Measurements from ENCODE around the gene CPA2.

CPA2 gene

GRCh38 chr7:130256704-130257103, 10.0 kb upstream of the CPA2 start:
- 40% methylated on average over 2 of the region's 2 CpGs for WGBS
- no peaks in the 10 kb centered on the region for H3K27me3 ChIP-seq (ENCODE audit: insufficient read depth, low read length)
- H3K9ac ChIP-seq (ENCODE audit: low read depth, low read length): no peak overlapping the region
- H3K4me1 ChIP-seq (ENCODE audit: insufficient read depth, low read length): peaks cover 27% of the 10 kb centered on the region; the same call in 1 of the 2 replicates
- peaks cover 36% of the 10 kb centered on the region for H3K9me3 ChIP-seq (ENCODE audit: insufficient read depth, low read depth, low read length)
- no peak overlapping the region for H3K4me3 ChIP-seq (ENCODE audit: low read length)
- no peaks in the 10 kb centered on the region for H3K36me3 ChIP-seq (ENCODE audit: insufficient read depth, low read length)
- H3K27ac ChIP-seq (ENCODE audit: low read depth, low read length): peak overlapping the region; percentile 53; the same call in 1 of the 2 replicates

DNA sequence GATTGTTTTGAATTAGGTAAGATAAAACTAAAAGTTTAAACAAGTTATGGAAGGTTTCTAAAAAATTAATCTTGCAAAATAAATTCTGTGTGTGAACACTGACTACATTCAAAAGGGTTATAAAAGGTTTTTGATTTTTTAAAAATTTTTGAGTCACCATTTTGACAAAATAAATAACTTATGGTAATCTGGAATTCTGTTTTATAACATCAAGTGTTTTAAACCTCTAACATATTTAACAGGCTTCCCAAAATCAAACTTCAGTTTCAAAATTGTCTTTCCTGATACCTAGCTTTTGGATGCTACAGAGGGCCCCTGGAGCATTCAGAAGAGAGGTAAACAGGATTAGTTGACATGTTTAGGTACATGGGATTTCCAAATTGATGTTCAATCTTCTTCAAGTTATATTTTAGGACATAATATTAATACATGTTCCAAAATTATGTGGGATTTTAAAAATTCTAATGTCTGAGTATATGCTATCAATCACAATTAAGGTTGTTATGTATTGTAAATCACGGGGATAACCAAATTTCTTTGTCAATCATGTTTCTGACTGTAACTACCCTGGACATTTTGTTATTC, 8.1 kb upstream of the CPA2 start:
- peaks cover 41% of the 10 kb centered on the region for H3K4me1 ChIP-seq (ENCODE audit: insufficient read depth, low read length)
- H3K36me3 ChIP-seq (ENCODE audit: insufficient read depth, low read length): no peaks in the 10 kb centered on the region
- H3K9me3 ChIP-seq (ENCODE audit: insufficient read depth, low read depth, low read length): peaks cover 36% of the 10 kb centered on the region
- H3K4me3 ChIP-seq (ENCODE audit: low read length): no peak overlapping the region
- no peaks in the 10 kb centered on the region for H3K27me3 ChIP-seq (ENCODE audit: insufficient read depth, low read length)
- H3K27ac ChIP-seq (ENCODE audit: low read depth, low read length): no peak overlapping the region
- WGBS: 89% methylated on average over 1 of the region's 1 CpG
- no peak overlapping the region for H3K9ac ChIP-seq (ENCODE audit: low read depth, low read length)

GRCh38 chr7:130262448-130262847, 4.2 kb upstream of the CPA2 start:
- H3K27ac ChIP-seq (ENCODE audit: low read depth, low read length): no peak overlapping the region
- 84% methylated on average over 2 of the region's 2 CpGs for WGBS
- no peak overlapping the region for H3K4me3 ChIP-seq (ENCODE audit: low read length)
- H3K9me3 ChIP-seq (ENCODE audit: insufficient read depth, low read depth, low read length): peaks cover 23% of the 10 kb centered on the region
- H3K36me3 ChIP-seq (ENCODE audit: insufficient read depth, low read length): no peaks in the 10 kb centered on the region
- H3K4me1 ChIP-seq (ENCODE audit: insufficient read depth, low read length): peaks cover 36% of the 10 kb centered on the region
- H3K27me3 ChIP-seq (ENCODE audit: insufficient read depth, low read length): no peaks in the 10 kb centered on the region
- H3K9ac ChIP-seq (ENCODE audit: low read depth, low read length): no peak overlapping the region

DNA sequence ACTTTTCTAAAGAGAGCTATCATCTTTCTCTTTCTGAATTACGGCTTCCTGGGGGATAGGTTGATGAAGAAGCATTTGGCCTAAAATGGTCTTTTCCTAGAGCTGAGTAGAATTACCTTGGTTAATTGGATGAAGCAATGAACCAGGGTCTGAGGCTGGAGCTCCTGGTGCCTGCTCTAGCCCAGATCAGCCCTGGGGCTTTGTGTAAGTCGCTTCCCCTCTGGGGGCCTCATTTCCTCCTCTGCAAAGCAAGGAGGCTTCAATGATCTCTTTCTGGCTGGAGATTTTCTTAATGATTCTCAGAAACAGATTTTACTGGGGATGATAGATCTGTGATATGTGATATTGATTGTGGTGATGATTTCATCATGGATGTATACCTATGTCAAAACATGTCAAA, 3.5 kb upstream of the CPA2 start:
- peaks cover 17% of the 10 kb centered on the region for H3K9me3 ChIP-seq (ENCODE audit: insufficient read depth, low read depth, low read length)
- no peak overlapping the region for H3K4me3 ChIP-seq (ENCODE audit: low read length)
- 84% methylated on average over 2 of the region's 2 CpGs for WGBS
- no peaks in the 10 kb centered on the region for H3K27me3 ChIP-seq (ENCODE audit: insufficient read depth, low read length)
- no peaks in the 10 kb centered on the region for H3K36me3 ChIP-seq (ENCODE audit: insufficient read depth, low read length)
- H3K9ac ChIP-seq (ENCODE audit: low read depth, low read length): no peak overlapping the region
- H3K4me1 ChIP-seq (ENCODE audit: insufficient read depth, low read length): peaks cover 36% of the 10 kb centered on the region
- no peak overlapping the region for H3K27ac ChIP-seq (ENCODE audit: low read depth, low read length)

DNA sequence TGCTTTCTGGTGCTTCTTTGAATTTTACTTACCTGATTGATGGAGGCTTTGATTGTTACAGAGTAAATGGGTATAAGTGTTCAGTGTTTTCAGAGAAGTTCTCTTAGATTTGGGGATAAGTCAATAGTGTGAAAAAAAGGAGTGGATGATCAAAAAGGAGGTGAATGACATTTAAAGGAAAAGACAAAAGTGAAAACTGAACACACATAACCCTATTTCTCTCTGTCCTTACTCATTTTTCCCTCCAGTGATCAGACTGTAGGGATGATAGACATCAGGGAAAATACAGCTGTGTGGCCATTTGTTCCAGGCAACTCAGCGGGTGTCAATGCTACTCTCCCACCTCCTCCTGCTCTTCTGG, 278 bp downstream of the CPA2 start:
- Histone ChIP-seq H3K27ac (ENCODE audit: low read depth, low read length) (no peak overlapping the region), H3K9me3 (ENCODE audit: insufficient read depth, low read depth, low read length) (no peaks in the 10 kb centered on the region), H3K4me1 (ENCODE audit: insufficient read depth, low read length) (peaks cover 28% of the 10 kb centered on the region), H3K27me3 (ENCODE audit: insufficient read depth, low read length) (no peaks in the 10 kb centered on the region), H3K36me3 (ENCODE audit: insufficient read depth, low read length) (no peaks in the 10 kb centered on the region), H3K4me3 (ENCODE audit: low read length) (no peak overlapping the region), H3K9ac (ENCODE audit: low read depth, low read length) (no peak overlapping the region)
- WGBS: 93% methylated on average over 1 of the region's 1 CpG

DNA sequence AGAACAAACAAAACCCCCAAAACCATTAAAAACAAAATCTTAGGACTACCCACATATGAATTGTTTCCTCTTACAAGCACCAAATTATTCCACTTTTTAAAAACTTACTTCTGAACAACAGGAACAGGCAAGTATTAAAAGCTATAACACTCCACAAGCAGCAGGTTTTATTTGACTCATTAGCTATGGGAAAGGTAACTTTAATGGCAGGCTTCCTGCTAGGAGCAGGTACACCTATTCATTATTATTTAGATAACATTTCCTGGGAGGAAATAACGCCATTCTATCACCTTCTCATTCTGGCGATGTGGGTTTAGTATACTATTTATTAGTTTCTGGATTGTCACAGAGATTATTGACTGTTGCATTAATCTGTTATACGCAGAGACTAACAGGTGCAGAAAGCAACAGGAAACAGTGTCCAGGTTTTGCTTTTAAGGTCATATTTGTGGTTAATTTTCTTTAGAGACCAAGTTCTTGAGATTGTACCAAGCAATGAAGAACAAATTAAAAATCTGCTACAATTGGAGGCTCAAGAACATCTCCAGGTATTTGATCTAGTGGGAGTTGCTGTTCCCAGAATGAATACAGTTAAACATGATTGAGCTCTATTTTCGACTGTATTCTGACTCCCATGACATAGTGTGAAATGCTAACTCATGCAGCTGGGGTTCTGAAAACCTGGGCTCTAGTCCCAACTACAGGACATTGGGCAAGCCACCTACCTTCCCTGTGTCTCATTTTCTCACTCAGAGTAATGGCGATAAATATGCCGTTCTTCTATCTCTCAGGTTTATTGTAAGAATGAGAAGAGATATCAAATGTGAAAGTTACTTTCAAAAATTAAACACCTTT, 2.0 kb downstream of the CPA2 start:
- no peak overlapping the region for H3K4me3 ChIP-seq (ENCODE audit: low read length)
- no peaks in the 10 kb centered on the region for H3K36me3 ChIP-seq (ENCODE audit: insufficient read depth, low read length)
- no peak overlapping the region for H3K27ac ChIP-seq (ENCODE audit: low read depth, low read length)
- H3K9ac ChIP-seq (ENCODE audit: low read depth, low read length): no peak overlapping the region
- peaks cover 29% of the 10 kb centered on the region for H3K4me1 ChIP-seq (ENCODE audit: insufficient read depth, low read length)
- no peaks in the 10 kb centered on the region for H3K27me3 ChIP-seq (ENCODE audit: insufficient read depth, low read length)
- no peaks in the 10 kb centered on the region for H3K9me3 ChIP-seq (ENCODE audit: insufficient read depth, low read depth, low read length)
- 88% methylated on average over 3 of the region's 6 CpGs for WGBS

DNA sequence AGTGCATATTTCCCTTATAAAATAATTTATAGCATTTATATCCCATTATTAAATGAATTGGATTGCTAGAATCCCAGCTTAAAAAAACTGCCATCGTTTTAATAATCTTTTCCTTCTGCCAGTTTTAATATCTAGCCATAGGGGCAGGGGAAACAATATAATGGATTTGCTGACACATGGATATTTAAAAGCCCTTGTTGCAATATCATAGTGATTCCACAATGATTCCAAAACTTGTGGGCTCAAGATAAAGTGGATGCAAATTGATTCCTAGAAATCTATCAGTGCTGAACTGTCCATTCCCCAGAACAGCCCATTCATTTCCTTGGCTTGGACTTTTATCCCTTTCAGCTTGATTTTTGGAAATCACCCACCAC, 2.6 kb downstream of the CPA2 start:
- WGBS: no CpG with 5 or more reads among the region's 1 CpG
- no peak overlapping the region for H3K27ac ChIP-seq (ENCODE audit: low read depth, low read length)

DNA sequence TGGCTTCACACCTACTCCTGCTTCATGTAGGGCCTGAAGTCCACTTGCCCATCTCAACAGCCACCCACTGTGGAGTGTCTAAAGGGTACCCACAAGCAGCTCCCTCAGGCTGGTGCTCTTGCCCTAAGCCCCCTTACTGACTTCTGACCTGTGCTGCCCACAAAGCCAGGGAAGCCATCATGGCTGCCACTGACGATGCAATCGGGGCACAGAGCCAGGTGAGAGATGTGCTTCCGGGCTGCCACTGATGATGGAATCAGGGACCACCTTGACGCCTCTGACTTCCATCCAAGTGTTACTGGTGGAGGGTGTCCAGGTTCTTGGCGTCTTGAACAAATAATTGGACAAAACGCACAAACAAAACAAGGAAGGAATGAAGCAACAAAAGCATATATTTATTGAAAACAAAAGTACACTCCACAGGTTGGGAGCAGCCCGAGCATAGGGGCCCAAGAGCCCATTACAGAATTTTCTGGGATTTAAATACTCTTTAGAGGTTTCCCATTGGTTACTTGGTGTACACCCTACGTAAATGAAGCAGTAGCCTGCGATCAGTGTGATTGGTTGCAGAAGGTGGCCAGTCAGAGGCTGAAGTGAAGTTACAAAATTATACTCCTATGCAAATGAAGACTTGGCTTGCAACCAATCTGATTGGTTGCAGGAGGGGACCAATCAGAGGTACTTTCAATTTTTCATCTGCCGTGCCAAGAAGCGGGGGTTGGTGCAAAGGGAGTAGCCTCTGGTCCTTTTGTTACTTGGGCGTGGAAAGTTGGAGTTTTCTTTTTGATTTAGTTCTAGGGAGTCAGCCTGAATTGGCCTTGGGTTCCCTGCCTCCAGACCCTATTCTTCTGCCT, 4.5 kb downstream of the CPA2 start:
- Histone ChIP-seq H3K27ac (ENCODE audit: low read depth, low read length) (peak overlapping the region; percentile 97; the same call in 1 of the 2 replicates), H3K9me3 (ENCODE audit: insufficient read depth, low read depth, low read length) (no peaks in the 10 kb centered on the region), H3K9ac (ENCODE audit: low read depth, low read length) (no peak overlapping the region), H3K27me3 (ENCODE audit: insufficient read depth, low read length) (no peaks in the 10 kb centered on the region), H3K4me1 (ENCODE audit: insufficient read depth, low read length) (peaks cover 43% of the 10 kb centered on the region), H3K4me3 (ENCODE audit: low read length) (no peak overlapping the region), H3K36me3 (ENCODE audit: insufficient read depth, low read length) (no peaks in the 10 kb centered on the region)
- 93% methylated on average over 12 of the region's 12 CpGs for WGBS

More for the DNA sequence above, 2.6 kb downstream of the CPA2 start:
- H3K27me3 ChIP-seq (ENCODE audit: insufficient read depth, low read length): no peaks in the 10 kb centered on the region
- H3K4me1 ChIP-seq (ENCODE audit: insufficient read depth, low read length): peaks cover 29% of the 10 kb centered on the region
- H3K9me3 ChIP-seq (ENCODE audit: insufficient read depth, low read depth, low read length): no peaks in the 10 kb centered on the region
- no peak overlapping the region for H3K4me3 ChIP-seq (ENCODE audit: low read length)
- no peak overlapping the region for H3K9ac ChIP-seq (ENCODE audit: low read depth, low read length)
- no peaks in the 10 kb centered on the region for H3K36me3 ChIP-seq (ENCODE audit: insufficient read depth, low read length)

- Histone ChIP-seq H3K9ac (ENCODE audit: low read depth, low read length) (peak overlapping the region; percentile 85), H3K27me3 (ENCODE audit: insufficient read depth, low read length) (no peaks in the 10 kb centered on the region), H3K27ac (ENCODE audit: low read depth, low read length) (peak overlapping the region; percentile 97), H3K36me3 (ENCODE audit: insufficient read depth, low read length) (no peaks in the 10 kb centered on the region), H3K9me3 (ENCODE audit: insufficient read depth, low read depth, low read length) (no peaks in the 10 kb centered on the region), H3K4me3 (ENCODE audit: low read length) (peak overlapping the region; percentile 30), H3K4me1 (ENCODE audit: insufficient read depth, low read length) (peaks cover 46% of the 10 kb centered on the region)
- WGBS: 52% methylated on average over 23 of the region's 23 CpGs
Observed at GRCh38 chr7:130272381-130273080, 5.9 kb downstream of the CPA2 start.

DNA sequence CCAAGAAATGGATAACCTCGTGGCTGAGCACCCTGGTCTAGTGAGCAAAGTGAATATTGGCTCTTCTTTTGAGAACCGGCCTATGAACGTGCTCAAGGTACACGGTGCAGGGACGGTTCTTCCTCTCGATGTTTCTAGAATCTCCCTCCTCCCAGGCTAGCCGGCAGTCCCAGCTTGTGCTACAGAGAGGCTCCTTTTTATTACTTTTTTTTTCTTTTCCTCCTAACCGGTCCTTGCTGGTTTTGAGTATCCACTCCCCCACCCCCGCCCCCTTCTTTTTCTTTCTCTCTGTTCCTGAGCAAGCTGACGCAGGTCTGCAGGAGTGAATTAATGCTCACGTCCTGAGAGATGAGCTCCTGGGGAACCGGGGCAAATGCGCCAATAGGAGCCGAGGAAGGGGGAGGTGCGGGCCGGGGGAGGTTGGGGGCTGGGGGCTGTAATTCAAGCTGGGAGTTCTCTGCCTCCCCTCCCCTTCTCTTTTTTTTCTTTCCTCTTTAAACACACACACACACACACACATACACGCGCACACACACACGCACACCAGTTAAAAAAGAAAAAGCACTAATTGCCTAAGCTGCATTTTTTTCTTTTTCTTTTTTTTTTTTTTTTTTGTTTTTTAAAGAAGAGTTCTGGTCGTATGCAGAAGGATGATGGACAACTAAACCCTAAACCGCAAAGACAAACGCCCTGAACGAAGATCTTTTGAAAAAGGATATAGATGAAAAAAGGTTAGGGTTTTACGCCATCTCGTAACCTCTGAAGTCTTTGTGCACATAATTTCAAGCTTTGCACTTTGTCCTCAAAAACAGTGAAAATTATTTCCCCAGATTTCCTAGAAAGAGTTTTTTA, 6.6 kb downstream of the CPA2 start:
- Histone ChIP-seq H3K27ac (ENCODE audit: low read depth, low read length) (peak overlapping the region; percentile 97), H3K4me3 (ENCODE audit: low read length) (peak overlapping the region; percentile 38)

More for the DNA sequence above, 6.6 kb downstream of the CPA2 start:
- WGBS: 7% methylated on average over 23 of the region's 25 CpGs
- Histone ChIP-seq H3K9ac (ENCODE audit: low read depth, low read length) (peak overlapping the region; percentile 85), H3K9me3 (ENCODE audit: insufficient read depth, low read depth, low read length) (no peaks in the 10 kb centered on the region), H3K4me1 (ENCODE audit: insufficient read depth, low read length) (peaks cover 49% of the 10 kb centered on the region), H3K27me3 (ENCODE audit: insufficient read depth, low read length) (no peaks in the 10 kb centered on the region), H3K36me3 (ENCODE audit: insufficient read depth, low read length) (no peaks in the 10 kb centered on the region)
